HL-60/S4 (cell line): Measurements from ENCODE around the gene HLCS.

Experiments
- in situ Hi-C: fragments of 300-500 bp; cut with MboI; formaldehyde crosslinking; loops from 2 replicates; pipeline ENCODE4 v1.14.3; 2022; ENCODE audit warnings: low sequenced_read_pairs

The HLCS gene

GRCh38 chr21:36888466-36888865 is 78.0 kb downstream of the HLCS start:
- in situ Hi-C loops = no loop called here

GRCh38 chr21:36887963-36888362 is 78.5 kb downstream of the HLCS start:
- in situ Hi-C loops = no loop called here

GRCh38 chr21:36883532-36884486 is 82.7 kb downstream of the HLCS start:
- in situ Hi-C loops = no loop called here

- in situ Hi-C loops = no loop called here
Observed at GRCh38 chr21:36882776-36883175, 83.7 kb downstream of the HLCS start.

GRCh38 chr21:36881228-36881627 is 85.2 kb downstream of the HLCS start:
- in situ Hi-C loops = no loop called here

- in situ Hi-C loops = no loop called here
Observed at GRCh38 chr21:36879827-36880226, 86.6 kb downstream of the HLCS start.

- in situ Hi-C loops = no loop called here
Observed at GRCh38 chr21:36877741-36878140, 88.7 kb downstream of the HLCS start.

- in situ Hi-C loops = no loop called here
Observed at GRCh38 chr21:36874665-36875064, 91.8 kb downstream of the HLCS start.

- in situ Hi-C loops = no loop called here
Observed at GRCh38 chr21:36873513-36873912, 93.0 kb downstream of the HLCS start.

- in situ Hi-C loops = no loop called here
Observed at GRCh38 chr21:36867291-36867905, 99.1 kb downstream of the HLCS start.

GRCh38 chr21:36866419-36866818 is 100.0 kb downstream of the HLCS start:
- in situ Hi-C loops = no loop called here

GRCh38 chr21:36864974-36865373 is 101.5 kb downstream of the HLCS start:
- in situ Hi-C loops = no loop called here

- in situ Hi-C loops = no loop called here
Observed at GRCh38 chr21:36863260-36863659, 103.2 kb downstream of the HLCS start.

GRCh38 chr21:36861595-36862323 is 104.7 kb downstream of the HLCS start:
- in situ Hi-C loops = no loop called here

GRCh38 chr21:36860736-36861594 is 105.5 kb downstream of the HLCS start:
- in situ Hi-C loops = no loop called here

- in situ Hi-C loops = no loop called here
Observed at GRCh38 chr21:36859744-36860501, 106.5 kb downstream of the HLCS start.

- in situ Hi-C loops = no loop called here
Observed at GRCh38 chr21:36858320-36858957, 108.0 kb downstream of the HLCS start.

GRCh38 chr21:36856643-36857042 is 109.8 kb downstream of the HLCS start:
- in situ Hi-C loops = no loop called here

GRCh38 chr21:36854391-36854790 is 112.1 kb downstream of the HLCS start:
- in situ Hi-C loops = no loop called here
